Calu3 (cell line): ENCODE data around the gene TMEM9. TPM values are rescaled to one million over a fixed set of nuclear protein-coding genes. Genes with fewer than 3 reads are reported as not detected.

Experiments
- BruUV-seq: library from RNA; stranded (reverse); fragments of 400-500 nt; replicated peaks from 2 replicates; lab custom pipeline; 2021; lab: Mats Ljungman, UMichigan
- CTCF ChIA-PET: fragments of 300-600 bp; sonication (Branson Sonifier 250); formaldehyde crosslinking; loops from one replicate; lab custom pipeline; 2022; ENCODE audit warnings: antibody characterized with exemption; lab: Charles Lee
- DNase-seq: peaks from one replicate; pipeline ENCODE4 v3.0.0; 2022
- H3K27ac Mint-ChIP-seq: one replicate; pipeline ENCODE4 v1.8.0; 2022; ENCODE audit warnings: mixed read lengths; ENCODE audit not compliant: unreplicated experiment
- H3K27me3 Mint-ChIP-seq: one replicate; pipeline ENCODE4 v1.8.0; 2022; ENCODE audit warnings: mixed read lengths; ENCODE audit not compliant: unreplicated experiment
- H3K36me3 Mint-ChIP-seq: one replicate; pipeline ENCODE4 v1.8.0; 2022; ENCODE audit warnings: mild to moderate bottlenecking, moderate library complexity, mixed read lengths; ENCODE audit not compliant: insufficient read depth, unreplicated experiment
- H3K4me1 Mint-ChIP-seq: one replicate; pipeline ENCODE4 v1.8.0; 2022; ENCODE audit warnings: mild to moderate bottlenecking, low read depth, mixed read lengths; ENCODE audit not compliant: unreplicated experiment
- H3K4me3 Mint-ChIP-seq: one replicate; pipeline ENCODE4 v1.8.0; 2022; ENCODE audit warnings: mild to moderate bottlenecking, low read depth, moderate library complexity, mixed read lengths; ENCODE audit not compliant: unreplicated experiment
- H3K9me3 Mint-ChIP-seq: one replicate; pipeline ENCODE4 v1.8.0; 2022; ENCODE audit warnings: low read depth, mixed read lengths; ENCODE audit not compliant: unreplicated experiment
- CTCF ChIP-seq: fragments of 200-600 bp; IDR thresholded peaks from one replicate; pipeline ENCODE4 v1.8.0; 2022; ENCODE audit warnings: antibody characterized with exemption; ENCODE audit not compliant: unreplicated experiment
- intact Hi-C: fragments of 100-400 bp; cut with micrococcal nuclease; formaldehyde crosslinking; loops from one replicate; pipeline ENCODE4 v1.10.0; 2022; ENCODE audit not compliant: unreplicated experiment
- total RNA-seq: library from RNA; stranded (reverse); gene quantifications from 2 replicates; pipeline ENCODE4 v1.2.3, GENCODE V29; 2022

The TMEM9 gene
- total RNA-seq, 1 experiment from 2014 or later, result 99.5 TPM

- Mint-ChIP-seq H3K4me3 (no peak overlapping the region), H3K36me3 (peaks cover 14% of the 10 kb centered on the region), H3K27me3 (peaks cover 76% of the 10 kb centered on the region), H3K27ac (no peak overlapping the region), H3K9me3 (no peaks in the 10 kb centered on the region), H3K4me1 (no peaks in the 10 kb centered on the region)
- no peak for DNase-seq
- intact Hi-C loops, result loop anchor here (5.0 kb wide), 1 partner anchor 489 kb away; the partner anchor contains the start of gene KIF14
- TF ChIP-seq CTCF, result no peak
- BruUV-seq, result no TSS peak
- CTCF ChIA-PET, result interaction anchor here (0.7 to 0.8 kb wide), 2 partner anchors 26 to 89 kb away, joined by 3 read pairs; no protein-coding TSS in a partner anchor
Observed at GRCh38 chr1:201111672-201112071, 42.6 kb downstream of the TMEM9 start.

- H3K9me3 Mint-ChIP-seq, result no peaks in the 10 kb centered on the region
- intact Hi-C loops, result loop anchor here (5.0 kb wide), 1 partner anchor 489 kb away; the partner anchor contains the start of gene KIF14
- H3K27me3 Mint-ChIP-seq, result peaks cover 76% of the 10 kb centered on the region
- H3K36me3 Mint-ChIP-seq, result peaks cover 14% of the 10 kb centered on the region
- CTCF ChIA-PET, result interaction anchor here (0.7 to 0.9 kb wide), 3 partner anchors 20 to 90 kb away, joined by 3 to 4 read pairs (median 3); no protein-coding TSS in a partner anchor
- no peak for TF ChIP-seq CTCF
- no peak overlapping the region for H3K27ac Mint-ChIP-seq
- H3K4me1 Mint-ChIP-seq, result no peaks in the 10 kb centered on the region
- DNase-seq, result no peak
- BruUV-seq, result no TSS peak
- H3K4me3 Mint-ChIP-seq, result no peak overlapping the region
Observed at GRCh38 chr1:201111156-201111555, 43.1 kb downstream of the TMEM9 start.

- CTCF ChIA-PET, result interaction anchor here (0.9 kb wide), 1 partner anchor 19 kb away, joined by 4 read pairs; no protein-coding TSS in a partner anchor
- H3K36me3 Mint-ChIP-seq, result peaks cover 14% of the 10 kb centered on the region
- H3K27ac Mint-ChIP-seq, result no peak overlapping the region
- no peak for TF ChIP-seq CTCF
- no peaks in the 10 kb centered on the region for H3K4me1 Mint-ChIP-seq
- peaks cover 76% of the 10 kb centered on the region for H3K27me3 Mint-ChIP-seq
- no peak overlapping the region for H3K4me3 Mint-ChIP-seq
- intact Hi-C loops, result loop anchor here (5.0 kb wide), 1 partner anchor 488 kb away; the partner anchor contains the start of gene KIF14
- H3K9me3 Mint-ChIP-seq, result no peaks in the 10 kb centered on the region
- no peak for DNase-seq
- BruUV-seq, result no TSS peak
Observed at GRCh38 chr1:201110616-201111015, 43.7 kb downstream of the TMEM9 start.

- no peaks in the 10 kb centered on the region for H3K9me3 Mint-ChIP-seq
- H3K27ac Mint-ChIP-seq, result no peak overlapping the region
- no peaks in the 10 kb centered on the region for H3K4me1 Mint-ChIP-seq
- peaks cover 14% of the 10 kb centered on the region for H3K36me3 Mint-ChIP-seq
- CTCF ChIA-PET, result no interaction called here
- H3K4me3 Mint-ChIP-seq, result no peak overlapping the region
- intact Hi-C loops, result loop anchor here (5.0 kb wide), 1 partner anchor 488 kb away; the partner anchor contains the start of gene KIF14
- TF ChIP-seq CTCF, result no peak
- H3K27me3 Mint-ChIP-seq, result peaks cover 76% of the 10 kb centered on the region
- BruUV-seq, result no TSS peak
- DNase-seq, result no peak
Observed at GRCh38 chr1:201110138-201110537, 44.1 kb downstream of the TMEM9 start.
